GM23338 (cell line): ENCODE data around the gene MAP4K5. TPM values are rescaled to one million over a fixed set of nuclear protein-coding genes. Genes with fewer than 3 reads are reported as not detected.

Source experiments
- ATAC-seq: fragments of 200-7000 bp; cut with Tn5 transposase; 3 replicates; pipeline ENCODE4 v1.9.1; 2020
- DNase-seq: peaks from one replicate; pipeline ENCODE4 v3.0.0-alpha.2; 2015; ENCODE audit warnings: low spot score
- H2AFZ ChIP-seq: fragments of 200-600 bp; sonication (generic); 2 replicates; pipeline ENCODE4 v1.8.0; 2016; ENCODE audit warnings: antibody characterized with exemption, mild to moderate bottlenecking, moderate library complexity
- H3F3A ChIP-seq: fragments of 200-600 bp; sonication (generic); replicated peaks from 2 replicates; pipeline ENCODE4 v1.8.0; 2017; ENCODE audit warnings: antibody characterized with exemption, mixed run types, low read depth
- H3K27ac ChIP-seq: fragments of 200-600 bp; sonication (generic); 2 replicates; pipeline ENCODE4 v1.6.1; 2016; ENCODE audit warnings: low read depth
- H3K27me3 ChIP-seq: fragments of 200-600 bp; sonication (generic); 2 replicates; pipeline ENCODE4 v1.8.0; 2016; ENCODE audit warnings: mild to moderate bottlenecking, mixed run types, moderate library complexity; ENCODE audit not compliant: insufficient read depth
- H3K36me3 ChIP-seq: fragments of 200-600 bp; sonication (generic); 2 replicates; pipeline ENCODE4 v1.8.0; 2016; ENCODE audit warnings: mild to moderate bottlenecking; ENCODE audit not compliant: insufficient read depth
- H3K4me1 ChIP-seq: fragments of 200-600 bp; sonication (generic); 2 replicates; pipeline ENCODE4 v1.8.0; 2016; ENCODE audit warnings: mild to moderate bottlenecking, moderate library complexity; ENCODE audit not compliant: insufficient read depth
- H3K4me2 ChIP-seq: fragments of 200-600 bp; sonication (generic); 2 replicates; pipeline ENCODE4 v1.7.1; 2017; ENCODE audit warnings: mixed run types
- H3K4me3 ChIP-seq: fragments of 200-600 bp; sonication (generic); 2 replicates; pipeline ENCODE4 v1.6.1; 2016; ENCODE audit warnings: mixed run types
- H3K79me2 ChIP-seq: fragments of 200-600 bp; sonication (generic); replicated peaks from 2 replicates; pipeline ENCODE4 v1.8.0; 2017; ENCODE audit warnings: mild to moderate bottlenecking; ENCODE audit not compliant: insufficient read depth
- H3K9me2 ChIP-seq: fragments of 200-600 bp; sonication (generic); 2 replicates; pipeline ENCODE4 v1.8.0; 2017; ENCODE audit not compliant: insufficient read depth
- H4K20me1 ChIP-seq: fragments of 200-600 bp; sonication (generic); replicated peaks from 2 replicates; pipeline ENCODE4 v1.8.0; 2017; ENCODE audit warnings: mild to moderate bottlenecking; ENCODE audit not compliant: insufficient read depth
- H3K27ac Mint-ChIP-seq: 2 replicates; pipeline ENCODE4 v1.8.0; 2020; ENCODE audit warnings: inconsistent platforms, mild to moderate bottlenecking, moderate library complexity, mixed read lengths
- H3K27me3 Mint-ChIP-seq: 3 replicates; pipeline ENCODE4 v1.8.0; 2022; ENCODE audit warnings: low read depth, mild to moderate bottlenecking, moderate library complexity, mixed read lengths, inconsistent platforms; ENCODE audit not compliant: insufficient read depth, poor library complexity
- H3K36me3 Mint-ChIP-seq: 3 replicates; pipeline ENCODE4 v1.8.0; 2021; ENCODE audit warnings: low read depth, mild to moderate bottlenecking, inconsistent platforms, moderate library complexity, mixed read lengths
- H3K4me1 Mint-ChIP-seq: 3 replicates; pipeline ENCODE4 v1.8.0; 2020; ENCODE audit warnings: mild to moderate bottlenecking, inconsistent platforms, mixed read lengths
- H3K4me3 Mint-ChIP-seq: 3 replicates; pipeline ENCODE4 v1.8.0; 2021; ENCODE audit warnings: moderate library complexity, mild to moderate bottlenecking, inconsistent platforms, mixed read lengths
- H3K9me3 Mint-ChIP-seq: 3 replicates; pipeline ENCODE4 v1.8.0; 2020; ENCODE audit warnings: moderate library complexity, mild to moderate bottlenecking, inconsistent platforms, mixed read lengths
- CREB1 ChIP-seq: fragments of 250-450 bp; sonication (Bioruptor Pico); IDR thresholded peaks from 2 replicates; pipeline ENCODE4 v1.5.0; 2020; ENCODE audit warnings: low read depth, mild to moderate bottlenecking, moderate library complexity
- EZH2 ChIP-seq: fragments of 200-600 bp; sonication (generic); IDR thresholded peaks from one replicate; pipeline ENCODE4 v1.8.0; 2017; ENCODE audit warnings: antibody characterized with exemption, mild to moderate bottlenecking, low read depth; ENCODE audit not compliant: unreplicated experiment
- EZH2phosphoT487 ChIP-seq: fragments of 200-600 bp; sonication (generic); IDR thresholded peaks from one replicate; pipeline ENCODE4 v1.8.1; 2018; ENCODE audit warnings: antibody characterized with exemption; ENCODE audit not compliant: unreplicated experiment
- NANOG ChIP-seq: IDR thresholded peaks from 2 replicates; pipeline ENCODE4 v1.6.1; 2016; ENCODE audit warnings: antibody characterized with exemption, borderline replicate concordance
- STAT1 ChIP-seq: IDR thresholded peaks from one replicate; pipeline ENCODE4 v1.6.1; 2016; ENCODE audit warnings: antibody characterized with exemption; ENCODE audit not compliant: unreplicated experiment
- ZNF114 ChIP-seq: fragments of 250-450 bp; sonication (Bioruptor Pico); IDR thresholded peaks from 2 replicates; pipeline ENCODE4 v1.5.0; 2020; ENCODE audit warnings: mild to moderate bottlenecking, moderate library complexity
- polyA plus RNA-seq: library from polyadenylated mRNA; unstranded; fragments of >200 nt; fragmentation: Nextera tagmentation; extraction: Ambion mirVana; gene quantifications from 2 replicates; pipeline ENCODE4 v1.2.1, GENCODE V29; 2016
- total RNA-seq: library from RNA; depleted of rRNA; stranded (reverse); fragments of >200 nt; shearing (Covaris generic); gene quantifications from 2 replicates; pipeline ENCODE4 v1.2.3, GENCODE V29; 2014
- TF ChIP-seq, protein P1 (sequence below): fragments of 250-450 bp; sonication (Bioruptor Pico); IDR thresholded peaks from 2 replicates; pipeline ENCODE4 v1.5.0; 2020; ENCODE audit warnings: mild to moderate bottlenecking, moderate library complexity
- TF ChIP-seq, protein P2 (sequence below), 2 experiments: fragments of 200-600 bp in 1 of 2; sonication (generic) in 1 of 2; conservative IDR thresholded peaks; 2 replicates each; pipeline versions ENCODE4 v1.5.1 to v1.6.1; 2016 to 2017; ENCODE audit warnings: antibody characterized with exemption in 2 of 2, low read depth in 2 of 2, mild to moderate bottlenecking in 2 of 2, moderate library complexity in 1 of 2

Gene MAP4K5
- total and polyA plus RNA-seq, 2 experiments from 2014 or later, result 71.4 to 74.6 TPM

DNA sequence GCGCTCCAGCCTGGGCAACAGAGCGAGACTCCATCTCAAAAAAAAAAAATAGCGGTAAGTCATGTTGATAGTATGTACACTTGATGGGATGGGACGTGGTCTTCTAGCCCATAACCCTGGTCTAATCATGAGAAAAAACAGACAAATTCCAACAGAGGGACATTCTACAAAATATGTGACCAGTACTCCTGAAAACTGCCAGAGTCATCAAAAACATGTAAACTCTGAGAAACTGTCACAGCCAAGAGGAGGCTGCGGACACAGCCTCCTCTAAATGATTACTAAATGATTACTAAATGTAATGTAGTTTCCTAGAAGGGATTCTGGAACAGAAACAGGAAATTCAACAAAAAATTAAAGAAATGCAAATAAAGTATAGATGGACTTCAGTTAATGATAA is 156.6 kb downstream of the MAP4K5 start:
- no peak overlapping the region for H3K27ac ChIP-seq
- Mint-ChIP-seq H3K4me1 (no peaks in the 10 kb centered on the region), H3K27me3 (peaks cover 3% of the 10 kb centered on the region), H3K27ac (no peak overlapping the region), H3K36me3 (no peaks in the 10 kb centered on the region), H3K9me3 (no peaks in the 10 kb centered on the region), H3K4me3 (no peak overlapping the region)
- no peak overlapping the region for H2AFZ ChIP-seq
- H3K9me2 ChIP-seq, result no peaks in the 10 kb centered on the region
- no peaks in the 10 kb centered on the region for H3K36me3 ChIP-seq
- no peaks in the 10 kb centered on the region for H4K20me1 ChIP-seq
- no peak overlapping the region for H3K4me2 ChIP-seq
- DNase-seq (no peak), ATAC-seq (no peak)
- H3K4me1 ChIP-seq, result no peaks in the 10 kb centered on the region
- H3K4me3 ChIP-seq, result no peak overlapping the region
- H3K27me3 ChIP-seq, result no peaks in the 10 kb centered on the region
- H3F3A ChIP-seq, result no peaks in the 10 kb centered on the region
- H3K79me2 ChIP-seq, result no peaks in the 10 kb centered on the region
- TF ChIP-seq EZH2phosphoT487 (no peak), CREB1 (CRISPR knock-in tag) (no peak), ZNF114 (no peak), EZH2 (no peak)
- TF ChIP-seq, protein P1, sequence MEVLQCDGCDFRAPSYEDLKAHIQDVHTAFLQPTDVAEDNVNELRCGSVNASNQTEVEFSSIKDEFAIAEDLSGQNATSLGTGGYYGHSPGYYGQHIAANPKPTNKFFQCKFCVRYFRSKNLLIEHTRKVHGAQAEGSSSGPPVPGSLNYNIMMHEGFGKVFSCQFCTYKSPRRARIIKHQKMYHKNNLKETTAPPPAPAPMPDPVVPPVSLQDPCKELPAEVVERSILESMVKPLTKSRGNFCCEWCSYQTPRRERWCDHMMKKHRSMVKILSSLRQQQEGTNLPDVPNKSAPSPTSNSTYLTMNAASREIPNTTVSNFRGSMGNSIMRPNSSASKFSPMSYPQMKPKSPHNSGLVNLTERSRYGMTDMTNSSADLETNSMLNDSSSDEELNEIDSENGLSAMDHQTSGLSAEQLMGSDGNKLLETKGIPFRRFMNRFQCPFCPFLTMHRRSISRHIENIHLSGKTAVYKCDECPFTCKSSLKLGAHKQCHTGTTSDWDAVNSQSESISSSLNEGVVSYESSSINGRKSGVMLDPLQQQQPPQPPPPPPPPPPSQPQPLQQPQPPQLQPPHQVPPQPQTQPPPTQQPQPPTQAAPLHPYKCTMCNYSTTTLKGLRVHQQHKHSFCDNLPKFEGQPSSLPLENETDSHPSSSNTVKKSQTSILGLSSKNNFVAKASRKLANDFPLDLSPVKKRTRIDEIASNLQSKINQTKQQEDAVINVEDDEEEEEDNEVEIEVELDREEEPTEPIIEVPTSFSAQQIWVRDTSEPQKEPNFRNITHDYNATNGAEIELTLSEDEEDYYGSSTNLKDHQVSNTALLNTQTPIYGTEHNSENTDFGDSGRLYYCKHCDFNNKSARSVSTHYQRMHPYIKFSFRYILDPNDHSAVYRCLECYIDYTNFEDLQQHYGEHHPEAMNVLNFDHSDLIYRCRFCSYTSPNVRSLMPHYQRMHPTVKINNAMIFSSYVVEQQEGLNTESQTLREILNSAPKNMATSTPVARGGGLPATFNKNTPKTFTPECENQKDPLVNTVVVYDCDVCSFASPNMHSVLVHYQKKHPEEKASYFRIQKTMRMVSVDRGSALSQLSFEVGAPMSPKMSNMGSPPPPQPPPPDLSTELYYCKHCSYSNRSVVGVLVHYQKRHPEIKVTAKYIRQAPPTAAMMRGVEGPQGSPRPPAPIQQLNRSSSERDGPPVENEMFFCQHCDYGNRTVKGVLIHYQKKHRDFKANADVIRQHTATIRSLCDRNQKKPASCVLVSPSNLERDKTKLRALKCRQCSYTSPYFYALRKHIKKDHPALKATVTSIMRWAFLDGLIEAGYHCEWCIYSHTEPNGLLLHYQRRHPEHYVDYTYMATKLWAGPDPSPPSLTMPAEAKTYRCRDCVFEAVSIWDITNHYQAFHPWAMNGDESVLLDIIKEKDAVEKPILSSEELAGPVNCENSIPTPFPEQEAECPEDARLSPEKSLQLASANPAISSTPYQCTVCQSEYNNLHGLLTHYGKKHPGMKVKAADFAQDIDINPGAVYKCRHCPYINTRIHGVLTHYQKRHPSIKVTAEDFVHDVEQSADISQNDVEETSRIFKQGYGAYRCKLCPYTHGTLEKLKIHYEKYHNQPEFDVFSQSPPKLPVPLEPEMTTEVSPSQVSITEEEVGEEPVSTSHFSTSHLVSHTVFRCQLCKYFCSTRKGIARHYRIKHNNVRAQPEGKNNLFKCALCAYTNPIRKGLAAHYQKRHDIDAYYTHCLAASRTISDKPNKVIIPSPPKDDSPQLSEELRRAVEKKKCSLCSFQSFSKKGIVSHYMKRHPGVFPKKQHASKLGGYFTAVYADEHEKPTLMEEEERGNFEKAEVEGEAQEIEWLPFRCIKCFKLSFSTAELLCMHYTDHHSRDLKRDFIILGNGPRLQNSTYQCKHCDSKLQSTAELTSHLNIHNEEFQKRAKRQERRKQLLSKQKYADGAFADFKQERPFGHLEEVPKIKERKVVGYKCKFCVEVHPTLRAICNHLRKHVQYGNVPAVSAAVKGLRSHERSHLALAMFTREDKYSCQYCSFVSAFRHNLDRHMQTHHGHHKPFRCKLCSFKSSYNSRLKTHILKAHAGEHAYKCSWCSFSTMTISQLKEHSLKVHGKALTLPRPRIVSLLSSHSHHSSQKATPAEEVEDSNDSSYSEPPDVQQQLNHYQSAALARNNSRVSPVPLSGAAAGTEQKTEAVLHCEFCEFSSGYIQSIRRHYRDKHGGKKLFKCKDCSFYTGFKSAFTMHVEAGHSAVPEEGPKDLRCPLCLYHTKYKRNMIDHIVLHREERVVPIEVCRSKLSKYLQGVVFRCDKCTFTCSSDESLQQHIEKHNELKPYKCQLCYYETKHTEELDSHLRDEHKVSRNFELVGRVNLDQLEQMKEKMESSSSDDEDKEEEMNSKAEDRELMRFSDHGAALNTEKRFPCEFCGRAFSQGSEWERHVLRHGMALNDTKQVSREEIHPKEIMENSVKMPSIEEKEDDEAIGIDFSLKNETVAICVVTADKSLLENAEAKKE (CRISPR knock-in tag), result no peak

GRCh38 chr14:50373959-50374358 is 158.4 kb downstream of the MAP4K5 start:
- no peak overlapping the region for H3K4me3 ChIP-seq
- H2AFZ ChIP-seq, result no peak overlapping the region
- H3K36me3 ChIP-seq, result no peaks in the 10 kb centered on the region
- H3K27me3 ChIP-seq, result no peaks in the 10 kb centered on the region
- no peaks in the 10 kb centered on the region for H3K9me2 ChIP-seq
- no peak for ATAC-seq
- DNase-seq, result no peak
- Mint-ChIP-seq H3K27ac (no peak overlapping the region), H3K9me3 (no peaks in the 10 kb centered on the region), H3K4me3 (no peak overlapping the region), H3K36me3 (no peaks in the 10 kb centered on the region), H3K27me3 (peaks cover 2% of the 10 kb centered on the region), H3K4me1 (no peaks in the 10 kb centered on the region)
- no peaks in the 10 kb centered on the region for H3F3A ChIP-seq
- H3K27ac ChIP-seq, result no peak overlapping the region
- no peak overlapping the region for H3K4me2 ChIP-seq
- no peaks in the 10 kb centered on the region for H4K20me1 ChIP-seq
- H3K4me1 ChIP-seq, result no peaks in the 10 kb centered on the region
- H3K79me2 ChIP-seq, result no peaks in the 10 kb centered on the region
- TF ChIP-seq NANOG, result no peak
- TF ChIP-seq, protein P2, sequence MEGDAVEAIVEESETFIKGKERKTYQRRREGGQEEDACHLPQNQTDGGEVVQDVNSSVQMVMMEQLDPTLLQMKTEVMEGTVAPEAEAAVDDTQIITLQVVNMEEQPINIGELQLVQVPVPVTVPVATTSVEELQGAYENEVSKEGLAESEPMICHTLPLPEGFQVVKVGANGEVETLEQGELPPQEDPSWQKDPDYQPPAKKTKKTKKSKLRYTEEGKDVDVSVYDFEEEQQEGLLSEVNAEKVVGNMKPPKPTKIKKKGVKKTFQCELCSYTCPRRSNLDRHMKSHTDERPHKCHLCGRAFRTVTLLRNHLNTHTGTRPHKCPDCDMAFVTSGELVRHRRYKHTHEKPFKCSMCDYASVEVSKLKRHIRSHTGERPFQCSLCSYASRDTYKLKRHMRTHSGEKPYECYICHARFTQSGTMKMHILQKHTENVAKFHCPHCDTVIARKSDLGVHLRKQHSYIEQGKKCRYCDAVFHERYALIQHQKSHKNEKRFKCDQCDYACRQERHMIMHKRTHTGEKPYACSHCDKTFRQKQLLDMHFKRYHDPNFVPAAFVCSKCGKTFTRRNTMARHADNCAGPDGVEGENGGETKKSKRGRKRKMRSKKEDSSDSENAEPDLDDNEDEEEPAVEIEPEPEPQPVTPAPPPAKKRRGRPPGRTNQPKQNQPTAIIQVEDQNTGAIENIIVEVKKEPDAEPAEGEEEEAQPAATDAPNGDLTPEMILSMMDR (conservative IDR thresholded peaks at IDR 0.05; ENCODE audit: low read depth in 2 of 2), result no peak
- no peak for TF ChIP-seq STAT1
- TF ChIP-seq EZH2phosphoT487, result no peak
- no peak for TF ChIP-seq CREB1 (CRISPR knock-in tag)
